Measurements from ENCODE around the gene HDAC11. TPM values are rescaled to one million over a fixed set of nuclear protein-coding genes. Genes with fewer than 3 reads are reported as not detected.

HDAC11 gene
- total RNA-seq, 2 experiments from 2014 or later = 4.5 to 4.6 TPM

- CTCF ChIA-PET = no interaction called here
- H3K27ac Mint-ChIP-seq = no peak overlapping the region
Observed at GRCh38 chr3:13522236-13522635, 42.1 kb downstream of the HDAC11 start.

DNA sequence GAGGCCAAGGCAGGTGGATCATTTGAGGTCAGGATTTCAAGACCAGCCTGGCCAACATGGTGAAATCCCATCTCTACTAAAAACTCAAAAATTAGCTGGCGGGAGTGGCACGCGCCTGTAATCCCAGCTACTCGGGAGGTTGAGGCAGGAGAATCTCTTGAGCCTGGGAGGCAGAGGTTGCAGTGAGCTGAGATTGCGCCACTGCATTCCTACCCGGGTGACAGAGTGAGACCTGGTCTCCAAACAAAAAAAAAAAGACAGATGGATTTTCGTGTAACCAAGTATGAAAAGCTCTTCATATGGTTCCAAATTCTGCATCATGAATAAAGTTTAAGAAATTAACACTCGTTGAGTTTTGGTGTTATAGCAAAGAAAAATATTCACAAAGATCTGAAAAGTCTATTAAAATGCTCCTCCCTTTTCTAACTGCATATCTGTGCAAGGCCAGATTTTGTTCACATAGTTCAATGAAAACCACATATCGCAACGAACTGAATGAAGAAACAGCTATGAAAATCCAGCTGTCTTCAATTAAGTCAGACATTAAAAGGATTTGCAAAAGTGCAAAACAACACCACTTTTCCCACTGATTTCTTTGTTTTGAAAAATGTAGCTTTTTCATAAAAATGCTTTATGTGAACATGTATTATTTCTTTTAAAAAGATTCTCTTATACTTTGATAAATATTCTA, 45.0 kb downstream of the HDAC11 start:
- no peaks in the 10 kb centered on the region for H3K36me3 ChIP-seq (ENCODE audit: insufficient read depth, low read length)
- TF ChIP-seq, protein P1, sequence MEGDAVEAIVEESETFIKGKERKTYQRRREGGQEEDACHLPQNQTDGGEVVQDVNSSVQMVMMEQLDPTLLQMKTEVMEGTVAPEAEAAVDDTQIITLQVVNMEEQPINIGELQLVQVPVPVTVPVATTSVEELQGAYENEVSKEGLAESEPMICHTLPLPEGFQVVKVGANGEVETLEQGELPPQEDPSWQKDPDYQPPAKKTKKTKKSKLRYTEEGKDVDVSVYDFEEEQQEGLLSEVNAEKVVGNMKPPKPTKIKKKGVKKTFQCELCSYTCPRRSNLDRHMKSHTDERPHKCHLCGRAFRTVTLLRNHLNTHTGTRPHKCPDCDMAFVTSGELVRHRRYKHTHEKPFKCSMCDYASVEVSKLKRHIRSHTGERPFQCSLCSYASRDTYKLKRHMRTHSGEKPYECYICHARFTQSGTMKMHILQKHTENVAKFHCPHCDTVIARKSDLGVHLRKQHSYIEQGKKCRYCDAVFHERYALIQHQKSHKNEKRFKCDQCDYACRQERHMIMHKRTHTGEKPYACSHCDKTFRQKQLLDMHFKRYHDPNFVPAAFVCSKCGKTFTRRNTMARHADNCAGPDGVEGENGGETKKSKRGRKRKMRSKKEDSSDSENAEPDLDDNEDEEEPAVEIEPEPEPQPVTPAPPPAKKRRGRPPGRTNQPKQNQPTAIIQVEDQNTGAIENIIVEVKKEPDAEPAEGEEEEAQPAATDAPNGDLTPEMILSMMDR (IDR thresholded peaks at IDR 0.05) = no peak
- no peak overlapping the region for H3K4me3 ChIP-seq (ENCODE audit: low read length)
- Mint-ChIP-seq H3K27me3 (no peaks in the 10 kb centered on the region), H3K4me1 (ENCODE audit: low read depth) (no peaks in the 10 kb centered on the region), H3K9me3 (no peaks in the 10 kb centered on the region), H3K36me3 (ENCODE audit: low read depth) (no peaks in the 10 kb centered on the region), H3K4me3 (no peak overlapping the region), H3K27ac (no peak overlapping the region)
- H3K27me3 ChIP-seq (ENCODE audit: control insufficient read depth in 1 of 2, insufficient read depth in 2 of 2, low read length in 2 of 2) = no peaks in the 10 kb centered on the region
- ChIA-PET CTCF (interaction anchor here (1.3 kb wide), 1 partner anchor 123 kb away, joined by 3 read pairs; no protein-coding TSS in a partner anchor), POLR2A (no interaction called here)
- ATAC-seq (ENCODE audit: poor library complexity) (no peak), DNase-seq (no peak)
- peaks cover 0 to 19% of the 10 kb centered on the region in 2 experiments for H3K9me3 ChIP-seq (ENCODE audit: control insufficient read depth in 1 of 2, insufficient read depth in 1 of 2, low read length in 2 of 2)
- H3K27ac ChIP-seq (ENCODE audit: low read depth in 1 of 2, low read length in 2 of 2) = no peak overlapping the region
- intact Hi-C loops (cut with DNase I, micrococcal nuclease) = no loop called here
- H3K4me1 ChIP-seq (ENCODE audit: insufficient read depth, low read length) = no peaks in the 10 kb centered on the region

More at GRCh38 chr3:13522236-13522635, 42.1 kb downstream of the HDAC11 start:
- Histone ChIP-seq H3K4me1 (ENCODE audit: insufficient read depth, low read length) (no peaks in the 10 kb centered on the region), H3K9me3 (ENCODE audit: control insufficient read depth in 1 of 2, insufficient read depth in 1 of 2, low read length in 2 of 2) (peaks cover 0 to 30% of the 10 kb centered on the region in 2 experiments), H3K36me3 (ENCODE audit: insufficient read depth, low read length) (no peaks in the 10 kb centered on the region), H3K4me3 (ENCODE audit: low read length) (no peak overlapping the region), H3K27ac (ENCODE audit: low read depth in 1 of 2, low read length in 2 of 2) (no peak overlapping the region), H3K27me3 (ENCODE audit: control insufficient read depth in 1 of 2, insufficient read depth in 2 of 2, low read length in 2 of 2) (no peaks in the 10 kb centered on the region)
- intact Hi-C loops (cut with DNase I, micrococcal nuclease) = no loop called here
- Mint-ChIP-seq H3K27me3 (no peaks in the 10 kb centered on the region), H3K4me3 (no peak overlapping the region), H3K4me1 (ENCODE audit: low read depth) (no peaks in the 10 kb centered on the region), H3K9me3 (no peaks in the 10 kb centered on the region), H3K36me3 (ENCODE audit: low read depth) (no peaks in the 10 kb centered on the region)
- TF ChIP-seq, protein P1 (IDR thresholded peaks at IDR 0.05) = no peak
- DNase-seq (no peak), ATAC-seq (ENCODE audit: poor library complexity) (no peak)
- POLR2A ChIA-PET = no interaction called here

GRCh38 chr3:13525827-13526625, 45.9 kb downstream of the HDAC11 start:
- no peak overlapping the region for H3K27ac ChIP-seq (ENCODE audit: low read depth in 1 of 2, low read length in 2 of 2)
- DNase-seq (no peak), ATAC-seq (ENCODE audit: poor library complexity) (no peak)
- TF ChIP-seq, protein P1 (IDR thresholded peaks at IDR 0.05) = no peak
- no peaks in the 10 kb centered on the region for H3K27me3 Mint-ChIP-seq
- POLR2A ChIA-PET = no interaction called here
- H3K9me3 Mint-ChIP-seq = no peaks in the 10 kb centered on the region
- H3K4me1 Mint-ChIP-seq (ENCODE audit: low read depth) = no peaks in the 10 kb centered on the region
- no peaks in the 10 kb centered on the region for H3K36me3 ChIP-seq (ENCODE audit: insufficient read depth, low read length)
- CTCF ChIA-PET = interaction anchor here (1.3 kb wide), 1 partner anchor 122 kb away, joined by 3 read pairs; no protein-coding TSS in a partner anchor
- H3K27me3 ChIP-seq (ENCODE audit: control insufficient read depth in 1 of 2, insufficient read depth in 2 of 2, low read length in 2 of 2) = no peaks in the 10 kb centered on the region
- intact Hi-C loops (cut with DNase I, micrococcal nuclease) = no loop called here
- no peaks in the 10 kb centered on the region for H3K36me3 Mint-ChIP-seq (ENCODE audit: low read depth)
- H3K9me3 ChIP-seq (ENCODE audit: control insufficient read depth in 1 of 2, insufficient read depth in 1 of 2, low read length in 2 of 2) = peaks cover 0 to 12% of the 10 kb centered on the region in 2 experiments
- H3K4me1 ChIP-seq (ENCODE audit: insufficient read depth, low read length) = no peaks in the 10 kb centered on the region
- H3K4me3 Mint-ChIP-seq = no peak overlapping the region
- H3K27ac Mint-ChIP-seq = no peak overlapping the region
- no peak overlapping the region for H3K4me3 ChIP-seq (ENCODE audit: low read length)

Measured in CD4-positive, alpha-beta T cell (primary cell).